ENCODE measurements around the gene FAM177A1. TPM values are rescaled to one million over a fixed set of nuclear protein-coding genes. Genes with fewer than 3 reads are reported as not detected.
"Not testable (repeated sequence)": the region's sequence is repeated elsewhere in the genome, so short reads cannot be mapped to it uniquely, and the experiment has no call there.

FAM177A1 gene
- polyA plus RNA-seq, 2 donors: 42.6 to 43.0 TPM

GRCh38 chr14:35034944-35035554 is 11.0 kb upstream of the FAM177A1 start:
- H3K27ac ChIP-seq (ENCODE audit: low read depth in 2 of 2, low read length in 1 of 2); H3K36me3 ChIP-seq (ENCODE audit: control insufficient read depth in 2 of 2, insufficient read depth in 2 of 2, low read length in 1 of 2); H3K4me3 ChIP-seq (ENCODE audit: low read depth in 1 of 2, low read length in 2 of 2); H3K27me3 ChIP-seq (ENCODE audit: control insufficient read depth in 1 of 2, insufficient read depth in 2 of 2, low read length in 2 of 2); H3K4me1 ChIP-seq (ENCODE audit: control insufficient read depth in 2 of 2, insufficient read depth in 2 of 2, low read length in 1 of 2); H3K9me3 ChIP-seq (ENCODE audit: control insufficient read depth in 2 of 2, insufficient read depth in 1 of 2, low read depth in 1 of 2, low read length in 1 of 2): not testable (repeated sequence)
- 86 to 92% methylated on average over 5 of the region's 5 CpGs for WGBS, 2 donors

DNA sequence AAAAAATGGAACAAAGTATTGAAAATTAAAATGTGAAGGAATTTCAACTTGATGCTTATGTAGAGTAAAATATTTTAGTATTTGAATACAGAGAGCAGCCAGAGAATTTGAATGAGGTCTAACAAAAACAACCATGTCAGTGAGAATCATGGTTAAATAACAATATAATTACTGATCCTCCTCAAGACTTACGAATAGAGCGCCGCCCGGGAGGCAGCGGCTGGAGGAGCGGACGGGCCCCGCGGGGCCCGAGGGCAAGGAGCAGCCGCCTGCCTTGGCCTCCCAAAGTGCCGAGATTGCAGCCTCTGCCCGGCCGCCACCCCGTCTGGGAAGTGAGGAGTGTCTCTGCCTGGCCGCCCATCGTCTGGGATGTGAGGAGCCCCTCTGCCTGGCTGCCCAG is 7.8 kb upstream of the FAM177A1 start:
- H3K4me3 ChIP-seq (ENCODE audit: low read depth in 1 of 2, low read length in 2 of 2); H3K27ac ChIP-seq (ENCODE audit: low read depth in 2 of 2, low read length in 1 of 2); H3K9me3 ChIP-seq (ENCODE audit: control insufficient read depth in 2 of 2, insufficient read depth in 1 of 2, low read depth in 1 of 2, low read length in 1 of 2); H3K27me3 ChIP-seq (ENCODE audit: control insufficient read depth in 1 of 2, insufficient read depth in 2 of 2, low read length in 2 of 2); H3K4me1 ChIP-seq (ENCODE audit: control insufficient read depth in 2 of 2, insufficient read depth in 2 of 2, low read length in 1 of 2); H3K36me3 ChIP-seq (ENCODE audit: control insufficient read depth in 2 of 2, insufficient read depth in 2 of 2, low read length in 1 of 2): not testable (repeated sequence)
- WGBS, 2 donors: 90 to 92% methylated on average over 2 to 11 of the region's 17 CpGs

- no peaks in the 10 kb centered on the region for H3K4me1 ChIP-seq (ENCODE audit: control insufficient read depth in 2 of 2, insufficient read depth in 2 of 2, low read length in 1 of 2)
- H3K27ac ChIP-seq (ENCODE audit: low read depth in 2 of 2, low read length in 1 of 2): no peak overlapping the region
- no peaks in the 10 kb centered on the region for H3K27me3 ChIP-seq (ENCODE audit: control insufficient read depth in 1 of 2, insufficient read depth in 2 of 2, low read length in 2 of 2)
- no peaks in the 10 kb centered on the region for H3K36me3 ChIP-seq (ENCODE audit: control insufficient read depth in 2 of 2, insufficient read depth in 2 of 2, low read length in 1 of 2)
- no peaks in the 10 kb centered on the region for H3K9me3 ChIP-seq (ENCODE audit: control insufficient read depth in 2 of 2, insufficient read depth in 1 of 2, low read depth in 1 of 2, low read length in 1 of 2)
- H3K4me3 ChIP-seq (ENCODE audit: low read depth in 1 of 2, low read length in 2 of 2): no peak overlapping the region
- WGBS, 2 donors: 90 to 93% methylated on average over 3 of the region's 3 CpGs
These were observed 3.4 kb upstream of the FAM177A1 start for GRCh38 chr14:35042632-35043031.

- Histone ChIP-seq H3K27me3 (ENCODE audit: control insufficient read depth in 1 of 2, insufficient read depth in 2 of 2, low read length in 2 of 2) (no peaks in the 10 kb centered on the region), H3K4me1 (ENCODE audit: control insufficient read depth in 2 of 2, insufficient read depth in 2 of 2, low read length in 1 of 2) (no peaks in the 10 kb centered on the region), H3K27ac (ENCODE audit: low read depth in 2 of 2, low read length in 1 of 2) (no peak overlapping the region), H3K9me3 (ENCODE audit: control insufficient read depth in 2 of 2, insufficient read depth in 1 of 2, low read depth in 1 of 2, low read length in 1 of 2) (no peaks in the 10 kb centered on the region), H3K4me3 (ENCODE audit: low read depth in 1 of 2, low read length in 2 of 2) (no peak overlapping the region), H3K36me3 (ENCODE audit: control insufficient read depth in 2 of 2, insufficient read depth in 2 of 2, low read length in 1 of 2) (no peaks in the 10 kb centered on the region)
- WGBS, 2 donors: 90 to 91% methylated on average over 2 of the region's 2 CpGs
These were observed 3.0 kb upstream of the FAM177A1 start for GRCh38 chr14:35043046-35043445.

DNA sequence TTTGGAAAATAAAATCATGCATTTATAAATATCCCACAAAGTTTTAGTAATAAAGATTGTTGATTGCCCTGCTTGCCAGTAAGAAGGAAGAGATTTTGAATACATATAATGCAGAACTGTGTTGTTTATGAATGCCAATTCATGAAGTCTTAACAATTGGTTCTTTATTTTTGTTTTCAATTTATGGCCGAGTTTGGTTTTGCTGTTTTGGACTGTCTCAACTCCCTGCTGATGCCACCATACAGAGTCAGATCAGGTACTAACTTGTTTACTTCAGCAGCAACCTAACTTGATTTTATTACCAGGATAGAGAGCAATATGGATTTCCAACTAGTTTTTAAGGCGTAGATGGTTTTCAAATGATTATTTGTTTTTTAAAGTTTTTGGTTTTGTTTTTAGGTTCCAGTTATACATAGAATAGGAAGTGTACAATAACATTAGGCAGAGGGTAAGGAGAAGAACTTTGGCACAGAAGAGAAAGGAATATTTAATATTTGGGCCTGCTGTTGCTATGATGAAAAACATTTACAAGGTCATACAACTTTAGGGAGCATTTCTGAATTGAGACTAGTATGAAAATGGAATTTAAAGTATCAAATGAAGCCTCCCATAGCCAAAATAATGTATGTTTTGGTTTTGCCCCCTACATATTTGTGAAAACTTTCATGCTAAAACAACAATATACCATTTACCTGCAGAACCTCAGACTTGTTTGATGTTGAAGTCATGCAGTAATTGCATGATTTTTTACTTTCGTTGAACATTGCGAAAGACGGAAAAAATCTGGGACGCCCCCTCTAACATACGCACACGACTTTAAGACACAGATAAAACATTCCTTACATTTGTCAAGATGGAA is 904 bp upstream of the FAM177A1 start:
- H3K27me3 ChIP-seq (ENCODE audit: control insufficient read depth in 1 of 2, insufficient read depth in 2 of 2, low read length in 2 of 2): no peaks in the 10 kb centered on the region
- WGBS, 2 donors: 15 to 20% methylated on average over 8 of the region's 8 CpGs
- H3K9me3 ChIP-seq (ENCODE audit: control insufficient read depth in 2 of 2, insufficient read depth in 1 of 2, low read depth in 1 of 2, low read length in 1 of 2): no peaks in the 10 kb centered on the region
- H3K36me3 ChIP-seq (ENCODE audit: control insufficient read depth in 2 of 2, insufficient read depth in 2 of 2, low read length in 1 of 2): no peaks in the 10 kb centered on the region
- H3K27ac ChIP-seq (ENCODE audit: low read depth in 2 of 2, low read length in 1 of 2): peak overlapping the region; percentile 97 to 98
- H3K4me1 ChIP-seq (ENCODE audit: control insufficient read depth in 2 of 2, insufficient read depth in 2 of 2, low read length in 1 of 2): no peaks in the 10 kb centered on the region
- H3K4me3 ChIP-seq (ENCODE audit: low read depth in 1 of 2, low read length in 2 of 2): peak overlapping the region; percentile 63 to 75

DNA sequence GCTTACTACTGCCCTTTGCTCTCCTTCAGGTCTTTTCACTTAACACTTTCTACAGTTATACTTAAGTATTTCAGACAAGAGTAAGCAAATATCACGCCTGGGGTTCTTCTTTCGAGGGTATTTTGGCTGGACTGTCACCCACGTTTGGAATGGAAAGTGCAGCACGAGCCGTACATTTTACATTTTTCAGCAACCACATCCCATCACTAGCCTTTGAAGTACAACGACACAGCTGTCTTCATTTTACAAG is 349 bp upstream of the FAM177A1 start:
- Histone ChIP-seq H3K9me3 (ENCODE audit: control insufficient read depth in 2 of 2, insufficient read depth in 1 of 2, low read depth in 1 of 2, low read length in 1 of 2) (no peaks in the 10 kb centered on the region), H3K36me3 (ENCODE audit: control insufficient read depth in 2 of 2, insufficient read depth in 2 of 2, low read length in 1 of 2) (no peaks in the 10 kb centered on the region), H3K27ac (ENCODE audit: low read depth in 2 of 2, low read length in 1 of 2) (peak overlapping the region; percentile 97 to 98), H3K4me1 (ENCODE audit: control insufficient read depth in 2 of 2, insufficient read depth in 2 of 2, low read length in 1 of 2) (no peaks in the 10 kb centered on the region), H3K27me3 (ENCODE audit: control insufficient read depth in 1 of 2, insufficient read depth in 2 of 2, low read length in 2 of 2) (no peaks in the 10 kb centered on the region), H3K4me3 (ENCODE audit: low read depth in 1 of 2, low read length in 2 of 2) (peak overlapping the region; percentile 63 to 75)
- 1 to 2% methylated on average over 6 of the region's 6 CpGs for WGBS, 2 donors

DNA sequence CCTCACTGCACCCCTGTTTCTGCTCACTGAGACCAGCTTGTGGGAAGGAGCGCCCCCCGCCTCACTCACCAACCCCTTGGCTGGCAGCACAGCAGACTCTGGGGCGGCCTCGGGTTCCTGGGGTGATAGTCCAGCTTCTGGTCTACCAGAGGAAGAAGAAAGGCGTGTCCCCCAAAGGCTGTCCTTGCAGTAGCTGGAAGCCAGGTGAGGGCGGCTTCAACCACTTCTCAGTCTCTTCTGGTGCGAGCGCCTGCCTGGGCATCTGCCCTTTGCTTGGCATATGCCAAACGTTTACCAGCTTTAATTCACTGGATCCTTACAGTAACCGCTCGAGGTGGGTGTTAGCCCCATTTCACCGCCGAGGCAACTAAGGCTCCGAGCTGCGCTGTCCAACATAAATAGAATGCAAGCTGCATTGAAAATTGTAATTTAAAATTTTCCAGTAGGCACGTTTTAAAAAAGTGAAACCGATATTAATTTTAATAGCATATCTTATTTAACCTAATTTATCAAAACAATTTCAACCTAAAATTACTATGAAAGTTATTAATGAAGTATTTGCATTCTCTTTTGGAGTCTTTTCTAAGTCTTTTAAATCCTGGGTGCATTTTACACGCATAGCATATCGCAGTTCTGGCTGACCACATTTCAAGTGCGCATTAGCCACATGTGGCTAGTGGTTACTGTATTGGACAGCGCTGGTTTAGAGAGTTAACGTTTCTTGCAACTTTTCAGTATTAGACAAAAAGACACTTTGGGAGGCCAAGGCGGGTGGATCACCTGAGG is 872 bp downstream of the FAM177A1 start:
- peak overlapping the region; percentile 75 to 86 for H3K4me3 ChIP-seq (ENCODE audit: low read depth in 1 of 2, low read length in 2 of 2)
- WGBS, 2 donors: 20 to 22% methylated on average over 23 of the region's 23 CpGs
- H3K27me3 ChIP-seq (ENCODE audit: control insufficient read depth in 1 of 2, insufficient read depth in 2 of 2, low read length in 2 of 2): no peaks in the 10 kb centered on the region
- peaks cover 0 to 3% of the 10 kb centered on the region in 2 donors for H3K36me3 ChIP-seq (ENCODE audit: control insufficient read depth in 2 of 2, insufficient read depth in 2 of 2, low read length in 1 of 2)
- no peaks in the 10 kb centered on the region for H3K9me3 ChIP-seq (ENCODE audit: control insufficient read depth in 2 of 2, insufficient read depth in 1 of 2, low read depth in 1 of 2, low read length in 1 of 2)
- peak overlapping the region; percentile 98 to 100 for H3K27ac ChIP-seq (ENCODE audit: low read depth in 2 of 2, low read length in 1 of 2)
- no peaks in the 10 kb centered on the region for H3K4me1 ChIP-seq (ENCODE audit: control insufficient read depth in 2 of 2, insufficient read depth in 2 of 2, low read length in 1 of 2)

GRCh38 chr14:35047976-35048513 is 2.0 kb downstream of the FAM177A1 start:
- 64 to 77% methylated on average over 4 of the region's 4 CpGs for WGBS, 2 donors
- Histone ChIP-seq H3K9me3 (ENCODE audit: control insufficient read depth in 2 of 2, insufficient read depth in 1 of 2, low read depth in 1 of 2, low read length in 1 of 2) (no peaks in the 10 kb centered on the region), H3K27me3 (ENCODE audit: control insufficient read depth in 1 of 2, insufficient read depth in 2 of 2, low read length in 2 of 2) (no peaks in the 10 kb centered on the region), H3K4me3 (ENCODE audit: low read depth in 1 of 2, low read length in 2 of 2) (no peak overlapping the region), H3K36me3 (ENCODE audit: control insufficient read depth in 2 of 2, insufficient read depth in 2 of 2, low read length in 1 of 2) (peaks cover 0 to 3% of the 10 kb centered on the region in 2 donors), H3K27ac (ENCODE audit: low read depth in 2 of 2, low read length in 1 of 2) (no peak overlapping the region), H3K4me1 (ENCODE audit: control insufficient read depth in 2 of 2, insufficient read depth in 2 of 2, low read length in 1 of 2) (no peaks in the 10 kb centered on the region)

GRCh38 chr14:35050652-35051051 is 4.6 kb downstream of the FAM177A1 start:
- no peak overlapping the region for H3K27ac ChIP-seq (ENCODE audit: low read depth in 2 of 2, low read length in 1 of 2)
- no peaks in the 10 kb centered on the region for H3K27me3 ChIP-seq (ENCODE audit: control insufficient read depth in 1 of 2, insufficient read depth in 2 of 2, low read length in 2 of 2)
- no peak overlapping the region for H3K4me3 ChIP-seq (ENCODE audit: low read depth in 1 of 2, low read length in 2 of 2)
- H3K36me3 ChIP-seq (ENCODE audit: control insufficient read depth in 2 of 2, insufficient read depth in 2 of 2, low read length in 1 of 2): peaks cover 0 to 6% of the 10 kb centered on the region in 2 donors
- H3K9me3 ChIP-seq (ENCODE audit: control insufficient read depth in 2 of 2, insufficient read depth in 1 of 2, low read depth in 1 of 2, low read length in 1 of 2): no peaks in the 10 kb centered on the region
- H3K4me1 ChIP-seq (ENCODE audit: control insufficient read depth in 2 of 2, insufficient read depth in 2 of 2, low read length in 1 of 2): no peaks in the 10 kb centered on the region
- WGBS, 2 donors: 0 to 2% methylated on average over 1 of the region's 1 CpG
